Colonic mucosa (tissue), 4 donors: ENCODE results near the gene DPP7. TPM values are rescaled to one million over a fixed set of nuclear protein-coding genes. Genes with fewer than 3 reads are reported as not detected.
"Not testable (repeated sequence)": the region's sequence is repeated elsewhere in the genome, so short reads cannot be mapped to it uniquely, and the experiment has no call there.

ENCODE experiments used
- DNase-seq: peaks from one replicate; pipeline ENCODE4 v3.0.0-alpha.2; 2020
- H3K27ac ChIP-seq: fragments of 200-600 bp; one replicate; pipeline ENCODE4 v1.8.0; 2021
- H3K27me3 ChIP-seq: fragments of 200-600 bp; one replicate; pipeline ENCODE4 v1.8.0; 2021
- H3K36me3 ChIP-seq: fragments of 200-600 bp; one replicate; pipeline ENCODE4 v1.8.0; 2021
- H3K4me1 ChIP-seq: fragments of 200-600 bp; one replicate; pipeline ENCODE4 v1.8.0; 2021; ENCODE audit warnings: mild to moderate bottlenecking
- H3K4me3 ChIP-seq: fragments of 200-600 bp; one replicate; pipeline ENCODE4 v1.8.0; 2021
- H3K9ac ChIP-seq, 2 donors: one replicate each; pipeline ENCODE4 v1.7.0; 2013; ENCODE audit warnings: control low read depth in 2 of 2, low read depth in 2 of 2, low read length in 2 of 2
- H3K9me3 ChIP-seq: fragments of 200-600 bp; one replicate; pipeline ENCODE4 v1.8.0; 2021
- intact Hi-C: fragments of 100-400 bp; cut with DNase I; formaldehyde crosslinking; loops from one replicate; pipeline ENCODE4 v1.14.1; 2022
- total RNA-seq, 2 donors: library from RNA; stranded (reverse); fragmentation: NEBNext Ultra II Directional in 1 of 2; extraction: Animal tissue kit (Norgen Biotek cat#: 25700) in 1 of 2; gene quantifications; one replicate each; pipeline ENCODE4 v1.2.1, GENCODE V29; 2021
- TF ChIP-seq, protein P1 (sequence below): fragments of 200-600 bp; IDR thresholded peaks from one replicate; pipeline ENCODE4 v1.8.0; 2022; ENCODE audit warnings: antibody characterized with exemption, mild to moderate bottlenecking
- donor health status: healthy.
- donor health status: DM: no; HTN: no; CAD: no.
- donor health status: DM: no; HTN: no; CAD: no.

The DPP7 gene
- total RNA-seq, 2 donors from 2014 or later: 46.2 to 52.5 TPM

GRCh38 chr9:137138058-137138721, 23.7 kb upstream of the DPP7 start:
- DNase-seq: no peak
- no peak overlapping the region for H3K27ac ChIP-seq
- H3K4me3 ChIP-seq: no peak overlapping the region
- no peaks in the 10 kb centered on the region for H3K36me3 ChIP-seq
- TF ChIP-seq, protein P1, sequence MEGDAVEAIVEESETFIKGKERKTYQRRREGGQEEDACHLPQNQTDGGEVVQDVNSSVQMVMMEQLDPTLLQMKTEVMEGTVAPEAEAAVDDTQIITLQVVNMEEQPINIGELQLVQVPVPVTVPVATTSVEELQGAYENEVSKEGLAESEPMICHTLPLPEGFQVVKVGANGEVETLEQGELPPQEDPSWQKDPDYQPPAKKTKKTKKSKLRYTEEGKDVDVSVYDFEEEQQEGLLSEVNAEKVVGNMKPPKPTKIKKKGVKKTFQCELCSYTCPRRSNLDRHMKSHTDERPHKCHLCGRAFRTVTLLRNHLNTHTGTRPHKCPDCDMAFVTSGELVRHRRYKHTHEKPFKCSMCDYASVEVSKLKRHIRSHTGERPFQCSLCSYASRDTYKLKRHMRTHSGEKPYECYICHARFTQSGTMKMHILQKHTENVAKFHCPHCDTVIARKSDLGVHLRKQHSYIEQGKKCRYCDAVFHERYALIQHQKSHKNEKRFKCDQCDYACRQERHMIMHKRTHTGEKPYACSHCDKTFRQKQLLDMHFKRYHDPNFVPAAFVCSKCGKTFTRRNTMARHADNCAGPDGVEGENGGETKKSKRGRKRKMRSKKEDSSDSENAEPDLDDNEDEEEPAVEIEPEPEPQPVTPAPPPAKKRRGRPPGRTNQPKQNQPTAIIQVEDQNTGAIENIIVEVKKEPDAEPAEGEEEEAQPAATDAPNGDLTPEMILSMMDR: no peak
- no peaks in the 10 kb centered on the region for H3K9me3 ChIP-seq
- H3K9ac ChIP-seq: no peak overlapping the region
- H3K27me3 ChIP-seq: peaks cover 54% of the 10 kb centered on the region
- H3K4me1 ChIP-seq: no peaks in the 10 kb centered on the region
- intact Hi-C loops: no loop called here

GRCh38 chr9:137136881-137137607, 22.5 kb upstream of the DPP7 start:
- Histone ChIP-seq H3K36me3 (no peaks in the 10 kb centered on the region), H3K27me3 (peaks cover 54% of the 10 kb centered on the region), H3K9me3 (no peaks in the 10 kb centered on the region), H3K4me1 (no peaks in the 10 kb centered on the region), H3K4me3 (no peak overlapping the region), H3K27ac (no peak overlapping the region), H3K9ac (no peak overlapping the region)
- TF ChIP-seq, protein P1: no peak
- intact Hi-C loops: no loop called here
- no peak for DNase-seq

GRCh38 chr9:137136261-137136880, 21.8 kb upstream of the DPP7 start:
- Histone ChIP-seq H3K9ac (no peak overlapping the region), H3K27ac (no peak overlapping the region), H3K4me3 (no peak overlapping the region), H3K4me1 (no peaks in the 10 kb centered on the region), H3K36me3 (no peaks in the 10 kb centered on the region), H3K9me3 (no peaks in the 10 kb centered on the region), H3K27me3 (peaks cover 48% of the 10 kb centered on the region)
- intact Hi-C loops: no loop called here
- TF ChIP-seq, protein P1: no peak
- peak; percentile 49 for DNase-seq

DNA sequence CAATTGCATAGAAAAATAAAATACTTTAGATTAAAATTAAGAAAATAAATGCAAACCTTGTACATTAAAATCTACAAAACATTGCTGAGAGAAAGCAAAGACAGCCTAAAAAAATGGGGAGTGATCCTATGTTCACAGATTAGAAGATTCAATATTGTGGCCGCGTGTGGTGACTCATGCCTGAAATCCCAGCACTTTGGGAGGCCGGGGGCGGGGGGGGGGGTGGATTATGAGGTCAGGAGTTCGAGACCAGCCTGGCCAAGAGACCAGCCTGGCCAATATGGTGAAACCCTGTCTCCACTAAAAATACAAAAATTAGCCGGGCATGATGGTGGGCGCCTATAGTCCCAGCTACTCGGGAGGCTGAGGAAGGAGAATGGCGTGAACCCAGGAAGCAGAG, 20.6 kb upstream of the DPP7 start:
- intact Hi-C loops: not testable (repeated sequence)

DNA sequence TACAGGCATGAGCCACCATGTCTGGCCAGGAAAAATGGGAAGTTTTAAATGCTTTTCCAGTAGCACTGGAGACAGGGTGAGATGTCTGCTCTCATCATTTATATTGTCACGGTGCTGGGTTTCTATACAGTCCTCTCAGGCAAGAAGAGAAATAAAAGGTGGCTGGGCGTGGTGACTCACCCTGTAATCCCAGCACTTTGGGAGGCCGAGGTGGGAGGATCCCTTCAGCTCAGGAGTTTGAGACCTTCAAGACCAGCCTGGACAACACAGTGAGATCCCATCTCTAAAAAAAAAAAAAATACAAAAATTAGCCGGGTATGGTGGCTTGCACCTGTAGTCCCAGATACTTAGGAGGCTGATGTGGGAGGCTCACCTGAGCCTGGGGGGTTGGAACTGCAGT, 19.7 kb upstream of the DPP7 start:
- no peak for DNase-seq
- intact Hi-C loops: no loop called here
- no peak overlapping the region for H3K27ac ChIP-seq
- no peaks in the 10 kb centered on the region for H3K36me3 ChIP-seq
- no peak overlapping the region for H3K4me3 ChIP-seq
- no peaks in the 10 kb centered on the region for H3K4me1 ChIP-seq
- peaks cover 32% of the 10 kb centered on the region for H3K27me3 ChIP-seq
- H3K9me3 ChIP-seq: no peaks in the 10 kb centered on the region
- TF ChIP-seq, protein P1: no peak
- H3K9ac ChIP-seq: no peak overlapping the region

More for the DNA sequence above, 20.6 kb upstream of the DPP7 start:
- H3K4me1 ChIP-seq, H3K9ac ChIP-seq, H3K27ac ChIP-seq, H3K36me3 ChIP-seq, DNase-seq, H3K9me3 ChIP-seq, H3K4me3 ChIP-seq: not testable (repeated sequence)
- peaks cover 40% of the 10 kb centered on the region for H3K27me3 ChIP-seq
